DND-41 (cell line): Measurements from ENCODE around the gene TOLLIP.

Experiments used
- ATAC-seq: fragments of 200-7000 bp; cut with Tn5 transposase; 3 replicates; pipeline ENCODE4 v1.9.1; 2021; ENCODE audit warnings: low read depth; ENCODE audit not compliant: insufficient read depth
- DNase-seq: peaks from one replicate; pipeline ENCODE4 v3.0.0-alpha.2; 2020
- H2AFZ ChIP-seq: 2 replicates; pipeline ENCODE4 v1.6.0; 2012; ENCODE audit warnings: low read depth, low read length
- H3K27ac ChIP-seq: 2 replicates; pipeline ENCODE4 v1.5.1; 2012; ENCODE audit warnings: low read length, inconsistent platforms
- H3K27me3 ChIP-seq: fragments of 200-600 bp; sonication (generic); 2 replicates; pipeline ENCODE4 v1.6.0; 2012; ENCODE audit warnings: low read length, mild to moderate bottlenecking, inconsistent platforms; ENCODE audit not compliant: insufficient read depth, poor library complexity
- H3K36me3 ChIP-seq: 2 replicates; pipeline ENCODE4 v1.5.1; 2012; ENCODE audit warnings: low read length, inconsistent platforms; ENCODE audit not compliant: insufficient read depth
- H3K4me1 ChIP-seq: 2 replicates; pipeline ENCODE4 v1.5.1; 2012; ENCODE audit warnings: mild to moderate bottlenecking, low read length; ENCODE audit not compliant: insufficient read depth
- H3K4me2 ChIP-seq: 2 replicates; pipeline ENCODE4 v1.6.0; 2012; ENCODE audit warnings: mild to moderate bottlenecking, moderate library complexity, low read length, inconsistent platforms; ENCODE audit not compliant: insufficient read depth
- H3K4me3 ChIP-seq, 2 experiments: fragments of 200-600 bp in 1 of 2; shearing (Covaris generic) in 1 of 2; 2 replicates each; pipeline ENCODE4 v1.5.1; 2012 to 2016; ENCODE audit warnings: inconsistent platforms in 2 of 2, low read length in 2 of 2, mild to moderate bottlenecking in 2 of 2, low read depth in 1 of 2, moderate library complexity in 1 of 2
- H3K79me2 ChIP-seq: 2 replicates; pipeline ENCODE4 v1.6.0; 2012; ENCODE audit warnings: low read length, inconsistent platforms; ENCODE audit not compliant: insufficient read depth
- H3K9ac ChIP-seq: 2 replicates; pipeline ENCODE4 v1.6.0; 2012; ENCODE audit warnings: low read depth, mild to moderate bottlenecking, inconsistent platforms, low read length, moderate library complexity
- H3K9me3 ChIP-seq: 2 replicates; pipeline ENCODE4 v1.5.1; 2012; ENCODE audit warnings: low read length, moderate library complexity, mild to moderate bottlenecking, inconsistent platforms; ENCODE audit not compliant: insufficient read depth, severe bottlenecking
- H4K20me1 ChIP-seq: 2 replicates; pipeline ENCODE4 v1.6.0; 2012; ENCODE audit warnings: low read length; ENCODE audit not compliant: insufficient read depth
- CTCF ChIP-seq: IDR thresholded peaks from 2 replicates; pipeline ENCODE4 v1.5.1; 2012; ENCODE audit warnings: borderline replicate concordance, low read length, moderate library complexity, mild to moderate bottlenecking; ENCODE audit not compliant: poor library complexity, severe bottlenecking; ENCODE audit errors: extremely low read depth
- EZH2 ChIP-seq: IDR thresholded peaks from 3 replicates; pipeline ENCODE4 v1.6.1; 2012; ENCODE audit warnings: borderline replicate concordance, low read depth, mild to moderate bottlenecking, moderate library complexity, low read length, inconsistent platforms; ENCODE audit not compliant: severe bottlenecking

TOLLIP gene

GRCh38 chr11:1263010-1263409, 46.4 kb downstream of the TOLLIP start:
- Histone ChIP-seq H3K4me2 (peak overlapping the region; percentile 84), H3K4me3 (peak overlapping the region in 1 of 2 experiments; percentile 66; a peak in 3 of 4 replicates), H3K9ac (peak overlapping the region; percentile 68), H3K9me3 (peaks cover 7% of the 10 kb centered on the region), H2AFZ (peak overlapping the region; percentile 85), H3K4me1 (peaks cover 18% of the 10 kb centered on the region), H3K27ac (peak overlapping the region; percentile 63), H3K27me3 (no peaks in the 10 kb centered on the region), H3K79me2 (no peaks in the 10 kb centered on the region), H4K20me1 (no peaks in the 10 kb centered on the region), H3K36me3 (no peaks in the 10 kb centered on the region)
- DNase-seq (peak; percentile 15), ATAC-seq (peak; percentile 41)
- TF ChIP-seq CTCF: no peak

GRCh38 chr11:1262172-1263006, 47.0 kb downstream of the TOLLIP start:
- Histone ChIP-seq H2AFZ (peak overlapping the region; percentile 85), H3K4me3 (peak overlapping the region; percentile 28 to 66; a peak in 3 of 4 replicates), H3K36me3 (no peaks in the 10 kb centered on the region), H3K27me3 (no peaks in the 10 kb centered on the region), H4K20me1 (no peaks in the 10 kb centered on the region), H3K79me2 (no peaks in the 10 kb centered on the region), H3K4me1 (peaks cover 18% of the 10 kb centered on the region), H3K27ac (peak overlapping the region; percentile 77), H3K4me2 (peak overlapping the region; percentile 84), H3K9me3 (peaks cover 7% of the 10 kb centered on the region), H3K9ac (peak overlapping the region; percentile 68)
- DNase-seq: peak; percentile 89
- peak; percentile 89 for ATAC-seq
- TF ChIP-seq EZH2: no peak
- TF ChIP-seq CTCF: no peak

DNA sequence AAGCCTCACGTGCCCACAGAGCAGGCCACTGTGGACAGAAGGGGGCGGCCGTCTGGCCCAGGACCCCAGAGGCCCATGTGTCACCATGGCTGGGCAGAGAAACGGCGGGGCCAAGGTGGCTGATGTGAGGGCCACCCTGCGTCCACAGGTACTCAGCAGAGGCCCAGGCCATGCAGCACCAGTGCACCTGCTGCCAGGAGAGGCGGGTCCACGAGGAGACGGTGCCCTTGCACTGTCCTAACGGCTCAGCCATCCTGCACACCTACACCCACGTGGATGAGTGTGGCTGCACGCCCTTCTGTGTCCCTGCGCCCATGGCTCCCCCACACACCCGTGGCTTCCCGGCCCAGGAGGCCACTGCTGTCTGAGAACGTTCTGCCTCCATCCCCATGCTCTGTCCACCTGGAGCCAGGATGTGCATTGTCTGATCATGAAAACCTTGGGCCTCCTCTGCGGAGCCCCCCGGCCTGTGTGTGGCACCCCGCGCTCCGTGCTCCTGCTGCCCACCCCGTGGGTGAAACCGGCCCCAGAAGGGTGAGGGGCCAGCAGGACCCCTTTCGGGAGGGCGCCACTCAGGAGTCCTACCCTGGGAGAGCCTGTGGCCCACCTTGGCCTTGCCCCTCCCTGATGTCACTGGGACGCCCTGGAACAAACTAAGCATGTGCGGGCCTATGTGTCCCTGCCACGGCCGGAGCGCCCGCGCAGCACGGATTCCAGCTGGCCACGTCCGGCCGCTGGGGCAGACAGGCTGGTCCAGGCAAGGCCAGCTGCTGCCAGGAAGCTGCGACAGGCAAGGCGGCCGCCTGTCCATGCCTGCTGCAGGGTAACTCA, 48.0 kb downstream of the TOLLIP start:
- no peak for TF ChIP-seq CTCF
- no peak for TF ChIP-seq EZH2
- H3K27ac ChIP-seq: peak overlapping the region; percentile 77; the same call in 1 of the 2 replicates

More for the DNA sequence above, 48.0 kb downstream of the TOLLIP start:
- H3K36me3 ChIP-seq: no peaks in the 10 kb centered on the region
- peak overlapping the region; percentile 84 for H3K4me2 ChIP-seq
- no peaks in the 10 kb centered on the region for H4K20me1 ChIP-seq
- peak overlapping the region in 1 of 2 experiments; percentile 66; a peak in 2 of 4 replicates for H3K4me3 ChIP-seq
- peaks cover 7% of the 10 kb centered on the region for H3K9me3 ChIP-seq
- H3K27me3 ChIP-seq: no peaks in the 10 kb centered on the region
- DNase-seq (no peak), ATAC-seq (no peak)
- peak overlapping the region; percentile 76; the same call in 1 of the 2 replicates for H2AFZ ChIP-seq
- H3K79me2 ChIP-seq: no peaks in the 10 kb centered on the region
- H3K9ac ChIP-seq: peak overlapping the region; percentile 68
- peaks cover 18% of the 10 kb centered on the region for H3K4me1 ChIP-seq
